Bone marrow (tissue), 2 donors: ENCODE results near the gene PHACTR2.
"Not testable (repeated sequence)": the region's sequence is repeated elsewhere in the genome, so short reads cannot be mapped to it uniquely, and the experiment has no call there.

Experiments used
- DNase-seq, 2 donors: peaks; one replicate each; lab custom pipeline; 2025; lab: John Stamatoyannopoulos, UW

The PHACTR2 gene

DNA sequence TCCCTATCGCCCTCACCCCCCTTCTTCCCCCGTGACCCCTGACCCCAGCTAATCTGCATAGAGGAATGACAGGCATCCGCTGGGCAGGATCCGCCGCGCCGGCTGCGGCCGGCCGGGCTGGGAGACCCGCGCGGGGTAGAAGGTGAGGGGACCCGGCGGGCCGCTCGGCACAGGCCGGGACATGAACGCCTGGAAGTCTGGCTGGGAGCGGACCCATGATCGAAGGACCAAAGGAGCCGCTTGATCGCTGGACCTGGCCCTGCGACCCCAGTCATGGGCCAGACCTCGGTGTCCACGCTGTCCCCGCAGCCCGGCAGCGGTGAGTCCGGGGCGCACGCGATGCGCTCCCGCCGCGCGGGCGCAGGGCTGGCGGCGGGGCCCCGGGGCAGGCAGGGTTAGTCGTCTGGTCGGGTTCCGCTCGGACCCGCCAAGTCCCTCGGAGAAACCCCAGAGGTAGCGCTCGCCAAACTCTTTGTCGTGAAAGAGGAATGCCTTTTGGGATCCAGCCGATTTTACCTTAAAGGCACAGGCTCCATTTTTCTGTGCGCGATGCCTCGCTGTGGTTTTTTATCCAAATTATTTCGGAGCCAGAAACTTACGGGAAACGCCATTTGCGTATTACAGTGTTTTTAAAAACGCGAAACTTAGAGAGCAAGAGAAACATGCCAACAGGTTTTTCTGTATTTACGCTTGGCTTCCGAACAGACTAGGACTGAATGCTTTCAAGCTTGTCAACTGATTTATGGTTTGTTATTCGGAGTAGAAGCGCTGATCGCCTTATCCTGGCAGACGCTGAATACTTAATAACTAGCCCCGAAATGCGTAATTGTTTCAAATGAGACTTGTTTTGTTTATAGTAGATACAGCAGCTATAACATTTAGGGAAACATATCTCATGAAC lies at the start of gene PHACTR2:
Gene PHACTR2, plus strand, starts transcription at position 75 of the 901 bp plus-strand sequence. Its CDS starts 199 bp downstream, at position 274.
- DNase-seq: peak; percentile 30 to 32

DNA sequence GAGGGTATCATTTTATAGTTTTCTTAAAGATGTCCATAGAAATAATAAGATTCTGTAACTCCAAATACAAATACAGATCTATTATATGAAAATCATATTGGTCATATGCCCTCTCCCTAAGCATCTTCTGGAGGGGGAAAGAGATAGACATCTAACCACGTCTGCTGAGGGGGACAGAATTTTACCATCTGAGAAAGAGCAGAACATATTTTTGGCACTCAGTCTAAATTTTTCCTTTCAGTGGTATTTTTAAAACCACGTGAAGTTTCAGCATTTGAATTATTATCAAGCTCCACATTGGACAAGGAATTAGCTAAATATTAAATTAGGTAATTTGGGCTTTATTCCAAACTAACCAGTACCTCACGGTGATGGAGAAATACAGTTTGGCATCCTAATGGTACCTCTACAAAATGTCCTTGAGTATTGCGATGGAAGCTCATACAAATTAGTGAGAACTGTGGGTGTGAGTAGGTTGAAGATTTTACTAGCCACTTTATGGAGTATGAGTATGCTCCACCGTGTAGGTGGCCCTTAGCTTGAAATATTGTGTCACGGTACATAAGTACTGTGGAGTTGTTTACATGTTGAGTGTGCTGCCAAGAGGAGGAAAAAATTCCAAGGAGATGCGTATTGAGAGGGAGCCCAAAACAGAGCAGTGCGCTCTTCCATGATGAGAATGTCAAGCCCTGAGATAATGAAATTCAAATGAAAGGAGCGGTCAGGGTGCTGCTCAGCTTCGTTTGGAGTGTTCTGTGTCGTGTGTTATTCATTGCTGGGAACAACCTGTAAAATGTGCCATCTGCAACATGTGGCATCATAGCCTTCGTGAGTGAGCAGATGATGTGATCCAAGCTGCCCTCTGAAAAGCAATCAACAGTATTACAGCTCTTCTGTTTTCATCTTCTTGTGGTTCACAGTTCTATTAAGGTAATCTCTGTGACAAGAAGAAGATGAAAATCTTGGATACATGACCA lies 48.4 kb upstream of the PHACTR2 start:
- DNase-seq: no peak

DNA sequence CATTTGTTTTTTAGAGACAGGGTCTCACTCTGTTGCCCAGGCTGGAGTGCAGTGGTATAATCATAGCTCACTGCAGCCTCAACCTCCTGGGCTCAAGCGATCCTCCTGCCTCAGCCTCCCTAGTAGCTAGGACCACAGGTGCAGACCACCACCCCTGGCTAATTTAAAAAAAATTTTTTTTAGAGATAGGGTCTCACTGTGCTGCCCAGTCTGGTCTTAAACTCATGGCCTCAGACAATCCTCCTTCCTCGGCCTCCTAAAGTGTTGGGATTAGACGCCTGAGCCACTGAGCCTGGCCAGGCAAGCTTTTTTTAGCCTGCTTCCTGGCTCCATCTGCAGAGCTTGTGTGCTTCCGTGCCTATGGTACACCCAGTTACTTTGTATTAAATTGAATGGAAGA lies 46.6 kb upstream of the PHACTR2 start:
- DNase-seq: not testable (repeated sequence)

DNA sequence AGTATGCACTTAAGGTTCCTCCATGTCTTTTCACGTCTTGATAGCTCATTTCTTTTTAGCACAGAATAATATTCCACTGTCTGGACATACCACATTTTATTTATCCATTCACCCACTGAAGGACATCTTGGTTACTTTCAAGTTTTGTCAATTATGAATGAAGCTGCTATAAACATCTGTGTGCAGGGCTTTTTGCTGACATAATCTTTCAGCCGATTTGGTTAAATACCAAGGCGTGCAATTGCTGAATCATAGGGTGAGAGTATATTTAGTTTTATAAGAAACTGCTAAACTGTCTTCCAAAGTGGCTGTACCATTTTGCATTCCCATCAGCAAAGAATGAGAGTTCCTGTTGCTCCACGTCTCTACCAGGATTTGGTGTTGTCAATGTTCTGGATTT lies 44.9 kb upstream of the PHACTR2 start:
- DNase-seq: no peak

DNA sequence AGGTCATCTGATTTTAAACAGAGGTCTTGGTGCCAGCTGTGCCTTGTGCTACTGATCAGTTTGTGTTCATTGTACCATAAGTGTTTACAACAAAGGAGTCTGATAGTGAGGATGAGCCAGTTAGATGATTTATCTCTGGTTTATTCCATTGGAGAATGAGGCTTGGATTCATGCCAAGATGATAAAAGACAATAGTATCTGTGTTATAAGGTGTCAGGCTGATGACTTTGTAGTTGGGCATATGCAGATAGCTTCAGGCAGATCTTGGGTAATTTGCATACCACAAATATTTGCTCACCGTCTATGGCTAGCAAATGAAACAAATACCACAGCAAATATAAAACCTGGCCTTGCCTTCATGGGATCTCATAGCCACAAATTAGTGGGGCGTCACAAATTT lies 43.3 kb upstream of the PHACTR2 start:
- no peak for DNase-seq

DNA sequence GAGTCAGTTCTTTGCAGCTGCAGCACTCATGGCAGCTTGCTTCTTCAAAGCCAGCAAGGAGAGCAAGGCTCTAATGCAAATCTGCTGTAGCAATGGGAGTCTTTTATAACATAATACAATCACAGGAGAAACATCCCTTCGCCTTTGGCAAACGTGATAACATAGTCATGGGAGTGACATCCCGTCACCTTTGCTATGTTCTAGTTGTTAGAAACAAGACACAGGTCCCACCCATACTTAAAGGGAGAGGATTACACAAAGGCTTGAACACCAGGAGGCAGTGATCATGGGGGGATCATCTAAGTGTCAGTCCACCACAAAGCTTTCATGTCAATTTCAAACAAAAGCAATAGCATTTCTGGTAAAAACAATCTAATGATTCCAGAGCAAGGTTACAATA lies 40.1 kb upstream of the PHACTR2 start:
- DNase-seq: no peak

DNA sequence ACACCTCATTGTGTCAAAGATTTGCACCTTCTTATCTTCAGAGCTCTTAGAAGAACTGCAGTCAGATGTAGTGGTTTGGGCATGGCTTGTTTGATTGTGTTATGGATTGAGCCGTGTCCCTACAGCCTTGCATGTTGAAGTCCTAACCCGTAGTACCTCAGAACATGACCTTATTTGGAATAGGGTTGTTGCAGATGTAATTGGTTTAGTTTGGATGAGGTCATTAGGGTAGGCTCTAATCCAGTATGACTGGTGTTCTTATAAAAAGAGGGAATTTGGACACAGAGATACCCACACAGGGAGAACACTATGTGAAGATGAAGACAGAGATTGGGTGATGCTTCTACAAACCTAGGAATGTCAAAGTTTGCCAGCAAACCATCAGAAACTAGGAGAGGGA lies 35.4 kb upstream of the PHACTR2 start:
- no peak for DNase-seq

DNA sequence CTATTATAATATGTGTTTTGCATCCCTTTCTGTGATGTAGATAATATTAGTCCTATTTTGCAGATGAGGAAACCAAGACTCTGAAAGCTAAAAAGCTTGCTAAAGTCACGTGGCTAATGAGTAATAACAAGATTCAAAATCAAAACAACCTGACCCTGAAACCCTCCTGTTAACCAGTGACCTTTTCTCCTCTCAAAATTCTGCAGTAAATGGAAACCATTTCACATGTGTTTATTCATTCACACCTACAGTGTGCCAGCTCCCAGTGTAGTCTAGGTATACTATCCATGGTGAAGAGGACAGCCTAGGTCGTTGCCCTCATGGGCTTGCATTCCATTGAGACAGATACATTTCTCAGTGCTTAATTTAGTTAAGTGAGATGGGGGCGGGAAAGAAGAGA lies 30.6 kb upstream of the PHACTR2 start:
- no peak for DNase-seq

DNA sequence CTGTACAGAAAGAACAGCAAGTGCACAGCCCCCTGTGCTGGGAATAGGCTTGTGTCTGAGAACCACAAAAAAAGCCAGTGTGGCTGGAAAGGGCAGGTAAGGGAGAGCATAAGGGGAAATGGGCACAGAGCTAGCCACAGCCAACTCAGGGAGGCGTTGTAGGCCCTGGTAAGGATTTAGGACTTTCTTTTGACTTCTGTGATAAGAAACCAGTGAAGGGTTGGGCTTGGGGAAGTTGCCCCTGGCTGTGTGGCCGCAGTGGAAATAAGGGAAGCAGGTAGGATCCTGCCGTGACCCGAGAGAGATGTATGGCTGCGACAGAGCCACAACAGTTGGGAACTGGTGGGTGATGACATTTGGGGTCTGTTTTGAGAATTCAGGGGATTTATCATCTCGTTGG lies 30.0 kb upstream of the PHACTR2 start:
- DNase-seq: no peak

DNA sequence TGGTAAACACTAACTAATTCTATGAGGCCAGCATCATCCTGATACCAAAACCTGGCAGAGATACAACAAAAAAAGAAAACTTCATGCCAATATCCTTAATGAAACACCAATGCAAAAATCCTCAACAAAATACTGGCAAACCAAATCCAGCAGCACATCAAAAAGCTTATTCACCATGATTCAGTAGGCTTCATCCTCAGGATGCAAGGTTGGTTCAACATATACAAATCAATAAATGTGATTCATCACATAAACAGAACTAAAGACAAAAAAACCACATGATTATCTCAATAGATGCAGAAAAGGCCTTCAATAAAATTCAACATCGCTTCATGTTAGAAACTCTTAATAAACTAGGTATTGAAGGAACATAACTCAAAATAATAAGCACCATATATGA lies 28.4 kb upstream of the PHACTR2 start:
- DNase-seq: not testable (repeated sequence)

DNA sequence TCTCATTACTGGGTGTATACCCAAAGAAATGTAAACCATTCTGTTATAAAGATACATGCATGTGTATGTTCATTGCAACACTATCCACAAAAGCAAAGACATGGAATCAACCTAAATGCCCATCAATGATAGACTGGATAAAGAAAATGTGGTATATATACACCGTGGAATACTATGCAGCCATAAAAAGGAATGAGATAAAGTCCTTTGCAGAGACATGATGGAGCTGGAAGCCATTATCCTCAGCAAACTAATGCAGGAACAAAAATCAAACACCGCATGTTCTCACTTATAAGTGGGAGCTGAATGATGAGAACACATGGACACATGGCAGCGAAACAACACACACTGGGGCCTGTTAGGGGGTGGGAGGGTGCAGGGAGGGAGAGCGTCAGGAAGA lies 26.4 kb upstream of the PHACTR2 start:
- not testable (repeated sequence) for DNase-seq

DNA sequence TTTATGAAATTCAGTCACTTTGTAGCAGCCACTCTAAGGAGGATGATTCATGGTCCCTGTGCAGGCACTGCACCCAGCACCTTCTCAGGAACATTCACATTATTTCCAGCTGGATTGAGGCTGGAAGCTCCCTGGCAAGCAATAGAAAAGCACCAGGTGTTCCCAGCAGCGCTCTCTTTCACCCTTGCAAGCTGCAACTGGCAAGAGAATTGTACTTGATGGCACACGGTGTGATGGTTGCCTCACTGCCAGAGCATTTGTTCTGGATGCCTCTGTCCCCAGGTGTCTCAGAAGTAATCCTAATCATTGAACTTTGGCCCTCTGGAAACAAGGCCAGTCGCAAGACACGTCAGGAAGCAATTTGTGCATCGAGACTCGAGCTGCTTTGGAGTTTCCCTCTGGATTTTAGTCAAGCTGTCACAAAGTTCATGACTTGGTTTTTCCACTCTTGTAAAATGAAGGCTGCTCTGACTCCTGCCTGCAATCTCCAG lies 24.9 kb upstream of the PHACTR2 start:
- no peak for DNase-seq

DNA sequence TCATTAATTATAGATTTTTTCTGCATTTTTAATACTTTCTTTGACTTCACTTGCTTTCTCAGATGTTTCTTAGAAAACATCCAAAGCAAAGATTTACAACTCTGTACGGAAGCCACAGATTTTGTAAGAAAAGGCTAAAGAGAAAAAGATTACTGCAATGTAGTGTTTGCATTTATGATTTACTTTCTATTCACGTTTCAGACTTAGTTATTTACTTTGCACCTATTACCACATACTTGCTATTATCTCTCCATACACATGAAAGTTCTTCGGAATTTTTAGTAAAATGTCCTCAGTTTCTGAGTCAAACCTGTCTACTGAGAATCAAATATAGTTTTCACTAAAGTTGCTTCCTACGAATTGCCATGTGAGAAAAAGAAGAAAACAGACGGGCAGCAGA lies 22.2 kb upstream of the PHACTR2 start:
- DNase-seq: no peak

DNA sequence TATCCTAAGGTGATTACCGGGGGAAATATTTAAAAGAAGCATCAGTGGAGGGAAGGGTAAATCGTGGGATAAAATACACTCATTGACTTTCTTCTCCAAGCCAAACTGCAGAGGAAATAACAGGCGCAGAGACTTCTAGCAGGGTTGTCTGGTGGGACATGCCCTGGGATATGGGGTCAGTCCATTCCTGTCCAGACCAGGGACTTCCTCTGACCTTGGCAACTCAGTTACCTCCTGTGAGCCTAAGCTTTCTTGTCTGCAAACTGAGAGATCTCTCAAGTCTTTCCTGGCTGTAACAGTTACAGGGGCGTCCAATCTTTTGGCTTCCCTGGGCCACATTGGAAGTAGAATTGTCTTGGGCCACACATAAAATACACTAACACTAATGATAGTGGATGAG lies 21.7 kb upstream of the PHACTR2 start:
- DNase-seq: no peak

DNA sequence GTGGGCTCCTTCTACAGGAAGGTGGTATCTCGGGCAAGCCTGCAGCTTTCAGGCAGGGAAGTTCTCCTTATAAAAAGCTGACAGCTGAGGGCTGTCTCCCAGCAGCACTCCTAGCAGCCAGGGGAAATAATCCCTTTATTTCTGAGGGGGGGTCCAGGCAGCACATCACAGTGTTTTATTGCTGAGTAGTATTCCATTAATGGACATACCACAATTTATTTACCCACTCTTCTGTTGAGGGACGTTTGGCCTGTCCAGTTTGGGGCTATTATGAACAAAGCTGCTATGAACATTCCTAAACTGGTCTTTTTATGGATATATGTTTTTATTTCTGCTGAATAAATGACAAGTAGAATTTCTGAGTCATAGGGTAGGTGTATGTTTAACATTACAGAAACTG lies 20.0 kb upstream of the PHACTR2 start:
- DNase-seq: no peak

DNA sequence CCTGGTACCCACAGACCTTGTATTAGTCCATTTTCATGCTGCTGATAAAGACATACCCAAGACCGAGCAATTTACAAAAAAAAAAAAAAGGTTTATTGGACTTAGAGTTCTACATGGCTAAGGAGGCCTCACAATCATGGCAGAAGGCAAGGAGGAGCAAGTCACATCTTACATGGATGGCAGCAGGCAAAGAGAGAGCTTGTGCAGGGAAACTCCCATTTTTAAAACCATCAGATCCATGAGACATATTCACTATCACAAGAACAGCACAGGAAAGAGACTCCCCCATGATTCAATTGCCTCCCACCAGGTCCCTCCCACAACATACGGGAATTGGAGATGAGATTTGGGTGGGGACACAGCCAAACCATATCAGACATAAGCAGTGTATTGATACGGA lies 17.6 kb upstream of the PHACTR2 start:
- DNase-seq: not testable (repeated sequence)

DNA sequence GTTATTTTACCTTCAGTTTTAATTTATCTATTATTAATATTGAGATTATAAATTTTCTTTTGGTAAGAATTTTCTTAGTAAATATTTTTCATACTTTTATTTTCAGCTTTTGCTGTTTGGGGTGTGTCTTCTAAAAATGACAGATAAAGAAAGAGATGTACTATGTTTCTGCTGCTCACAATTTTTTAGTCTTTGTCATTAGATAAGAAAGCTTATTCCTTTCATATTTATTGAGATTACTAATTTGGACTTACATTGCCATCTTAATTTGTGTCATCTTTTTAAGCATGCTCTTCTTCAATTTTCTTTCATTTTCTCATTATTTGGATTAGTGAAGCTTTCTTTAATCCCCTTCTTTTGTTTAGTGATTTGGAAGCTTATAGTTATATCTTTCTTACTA lies 13.6 kb upstream of the PHACTR2 start:
- DNase-seq: no peak

DNA sequence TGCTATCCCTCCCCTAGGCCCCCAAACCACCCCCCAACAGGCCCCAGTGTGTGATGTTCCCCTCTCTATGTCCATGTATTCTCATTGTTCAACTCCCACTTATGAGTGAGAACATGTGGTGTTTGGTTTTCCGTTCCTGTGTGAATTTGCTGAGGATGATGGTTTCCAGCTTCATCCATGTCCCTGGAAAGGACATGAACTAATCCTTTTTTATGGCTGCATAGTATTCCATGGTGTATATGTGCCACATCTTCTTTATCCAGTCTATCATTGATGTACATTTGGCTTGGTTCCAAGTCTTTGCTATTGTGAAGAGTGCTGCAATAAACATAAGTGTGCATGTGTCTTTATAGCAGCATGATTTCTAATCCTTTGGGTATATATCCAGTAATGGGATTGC lies 11.8 kb upstream of the PHACTR2 start:
- not testable (repeated sequence) for DNase-seq

DNA sequence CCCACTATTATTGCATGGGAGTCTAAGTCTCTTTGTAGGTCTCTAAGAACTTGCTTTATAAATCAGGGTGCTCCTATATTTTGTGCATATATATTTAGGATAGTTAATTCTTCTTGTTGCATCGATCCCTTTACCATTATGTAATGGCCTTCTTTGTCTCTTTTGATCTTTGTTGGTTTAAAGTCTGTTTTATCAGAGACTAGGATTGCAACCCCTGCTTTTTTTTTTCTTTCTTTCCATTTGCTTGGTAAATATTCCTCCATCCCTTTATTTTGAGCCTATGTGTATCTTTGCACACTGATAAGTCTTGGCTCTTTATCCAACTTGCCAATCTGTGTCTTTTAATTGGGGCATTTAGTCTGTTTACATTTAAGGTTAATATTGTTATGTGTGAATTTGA lies 8.3 kb upstream of the PHACTR2 start:
- not testable (repeated sequence) for DNase-seq

DNA sequence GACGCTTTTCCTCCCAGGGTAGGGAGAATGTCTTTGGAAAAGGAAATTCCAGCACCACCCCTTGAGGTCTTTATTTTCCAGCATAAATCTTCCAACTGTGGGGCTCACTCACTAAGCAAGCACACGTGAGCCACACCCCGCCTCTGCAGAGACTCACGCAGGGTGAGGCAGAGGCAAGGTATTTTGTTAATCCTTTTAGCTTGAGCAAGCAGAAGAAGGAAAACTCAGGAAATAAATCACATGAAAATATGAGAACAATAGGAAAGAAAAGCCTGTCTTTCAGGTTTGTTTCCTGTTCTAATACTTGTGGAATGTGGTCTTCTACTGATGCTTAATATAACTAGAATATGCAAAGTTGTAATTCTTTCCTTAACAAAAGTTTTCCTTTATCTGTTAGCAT lies 4.1 kb upstream of the PHACTR2 start:
- DNase-seq: no peak

DNA sequence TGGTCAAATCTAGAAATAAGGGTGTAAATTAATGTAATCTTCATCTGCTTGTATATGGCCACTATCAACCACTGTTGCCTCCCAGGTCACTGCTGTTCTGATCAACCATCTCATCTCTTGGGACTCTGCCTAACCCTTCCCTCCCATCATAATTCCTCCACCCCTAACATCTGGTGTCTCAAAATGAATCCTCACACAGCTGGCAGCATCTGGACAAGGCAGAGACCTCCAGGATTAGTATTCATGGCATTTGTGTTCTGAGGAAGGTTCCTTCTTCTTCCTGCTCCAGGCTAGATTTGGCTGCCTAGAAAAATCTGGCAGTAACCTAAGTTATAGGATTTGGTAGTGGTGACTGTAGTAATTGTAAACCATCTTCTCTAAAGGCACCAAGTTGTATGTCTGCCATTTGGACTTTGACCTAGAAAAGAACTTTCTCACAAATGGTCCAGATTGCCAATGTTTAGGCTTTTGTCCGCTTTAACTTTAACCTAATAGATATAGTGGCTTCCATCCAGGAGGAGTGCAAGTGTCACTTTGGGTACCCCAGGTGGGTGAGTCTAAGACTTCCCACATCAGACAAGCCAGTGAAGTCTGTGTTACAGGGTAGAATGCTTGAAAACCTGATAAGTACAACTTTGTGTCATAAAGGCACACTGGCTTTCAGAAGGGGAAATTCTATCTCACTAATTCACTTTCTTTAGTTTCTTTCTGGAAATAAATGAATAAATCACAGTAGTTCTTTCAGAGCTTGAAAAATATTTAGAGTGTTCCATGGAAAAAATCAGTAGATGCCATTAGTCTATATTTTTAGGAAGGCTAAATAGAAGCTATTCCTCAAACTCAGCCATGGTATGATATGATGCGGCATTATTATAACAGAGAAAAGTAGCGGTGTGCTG lies 3.0 kb upstream of the PHACTR2 start:
- DNase-seq: no peak
